ENCODE measurements around the gene GAK. TPM values are rescaled to one million over a fixed set of nuclear protein-coding genes. Genes with fewer than 3 reads are reported as not detected.

Gene GAK
- total RNA-seq, 1 donor from 2014 or later, result 138 TPM

DNA sequence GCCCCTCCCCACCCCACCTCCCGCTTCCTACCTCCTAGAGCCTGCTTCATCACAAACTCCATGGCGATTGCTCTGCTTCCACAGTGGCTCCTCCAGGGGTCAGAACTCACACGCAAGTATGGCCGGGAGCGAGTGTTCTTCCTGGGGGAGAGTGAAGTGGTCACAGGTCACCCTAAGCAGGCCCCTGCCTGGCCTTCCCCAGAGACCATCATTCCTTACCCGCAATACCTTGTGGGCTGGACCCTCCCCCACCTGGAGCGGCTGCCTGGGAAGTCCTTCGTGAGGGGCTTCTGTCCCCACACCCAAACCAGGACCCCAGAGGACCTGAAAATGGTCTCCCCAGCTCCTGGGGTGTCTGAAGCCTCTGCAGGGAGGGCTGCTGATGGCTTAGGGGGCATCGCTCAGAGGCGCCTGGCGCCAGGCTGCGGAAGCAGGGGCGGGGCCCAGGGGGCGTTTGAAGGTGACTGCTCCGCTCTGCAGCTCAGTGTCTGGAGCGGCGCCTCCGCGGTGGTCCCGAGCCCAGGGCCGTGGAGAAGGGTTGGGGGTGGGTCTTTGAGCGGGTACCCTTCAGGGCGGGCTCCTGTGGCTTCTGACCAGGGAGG is 107.6 kb downstream of the GAK start:
- peaks cover 68% of the 10 kb centered on the region for H3K27me3 ChIP-seq
- H3K9me3 ChIP-seq, result no peaks in the 10 kb centered on the region
- no peaks in the 10 kb centered on the region for H3K36me3 ChIP-seq
- peak; percentile 57 for DNase-seq
- intact Hi-C loops (cut with DNase I), result no loop called here
- H3K27ac ChIP-seq, result no peak overlapping the region
- TF ChIP-seq, protein P1, sequence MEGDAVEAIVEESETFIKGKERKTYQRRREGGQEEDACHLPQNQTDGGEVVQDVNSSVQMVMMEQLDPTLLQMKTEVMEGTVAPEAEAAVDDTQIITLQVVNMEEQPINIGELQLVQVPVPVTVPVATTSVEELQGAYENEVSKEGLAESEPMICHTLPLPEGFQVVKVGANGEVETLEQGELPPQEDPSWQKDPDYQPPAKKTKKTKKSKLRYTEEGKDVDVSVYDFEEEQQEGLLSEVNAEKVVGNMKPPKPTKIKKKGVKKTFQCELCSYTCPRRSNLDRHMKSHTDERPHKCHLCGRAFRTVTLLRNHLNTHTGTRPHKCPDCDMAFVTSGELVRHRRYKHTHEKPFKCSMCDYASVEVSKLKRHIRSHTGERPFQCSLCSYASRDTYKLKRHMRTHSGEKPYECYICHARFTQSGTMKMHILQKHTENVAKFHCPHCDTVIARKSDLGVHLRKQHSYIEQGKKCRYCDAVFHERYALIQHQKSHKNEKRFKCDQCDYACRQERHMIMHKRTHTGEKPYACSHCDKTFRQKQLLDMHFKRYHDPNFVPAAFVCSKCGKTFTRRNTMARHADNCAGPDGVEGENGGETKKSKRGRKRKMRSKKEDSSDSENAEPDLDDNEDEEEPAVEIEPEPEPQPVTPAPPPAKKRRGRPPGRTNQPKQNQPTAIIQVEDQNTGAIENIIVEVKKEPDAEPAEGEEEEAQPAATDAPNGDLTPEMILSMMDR (IDR thresholded peaks at IDR 0.05), result no peak
- no peak for ATAC-seq
- peaks cover 6% of the 10 kb centered on the region for H3K4me1 ChIP-seq
- H3K4me3 ChIP-seq, result no peak overlapping the region

DNA sequence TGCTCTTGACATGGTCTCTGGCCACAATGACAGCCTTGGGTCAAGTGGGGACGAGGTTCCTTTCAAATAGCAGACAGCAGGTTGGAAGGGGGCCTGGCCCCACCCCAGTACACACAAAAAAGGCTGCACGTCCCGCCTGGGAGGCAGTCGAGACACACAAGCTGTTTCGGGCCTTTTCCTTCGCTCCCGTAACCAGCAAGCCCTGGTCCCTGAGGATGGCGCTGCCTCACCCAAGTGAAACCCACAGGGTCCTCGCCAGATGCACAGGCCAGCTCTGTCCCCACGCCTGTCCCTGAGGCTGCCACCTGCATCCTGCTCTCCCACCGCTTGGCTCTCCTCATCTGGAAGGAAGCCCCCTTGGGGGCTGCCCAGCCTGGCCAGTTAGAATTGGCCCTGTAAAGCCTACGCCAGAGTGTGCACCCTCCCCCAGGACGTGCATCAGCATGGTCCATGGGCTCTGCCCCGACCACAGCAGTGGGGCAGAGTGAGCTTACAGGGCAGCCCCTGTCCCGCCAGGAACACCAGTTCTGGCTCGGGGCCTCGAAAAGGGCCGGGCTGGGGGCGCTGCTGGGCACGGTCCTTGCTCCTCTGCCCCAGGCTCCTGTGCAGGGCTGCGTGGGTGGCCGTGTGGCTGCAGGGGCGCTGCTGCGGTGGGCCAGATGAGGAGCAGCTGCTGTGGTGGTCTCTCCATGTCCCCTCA is 108.2 kb downstream of the GAK start:
- DNase-seq (peak; percentile 56), ATAC-seq (no peak)
- Histone ChIP-seq H3K9me3 (no peaks in the 10 kb centered on the region), H3K4me3 (no peak overlapping the region), H3K36me3 (no peaks in the 10 kb centered on the region), H3K4me1 (peaks cover 6% of the 10 kb centered on the region), H3K27me3 (peaks cover 71% of the 10 kb centered on the region), H3K27ac (no peak overlapping the region)
- intact Hi-C loops (cut with DNase I), result no loop called here
- TF ChIP-seq, protein P1 (IDR thresholded peaks at IDR 0.05), result no peak

DNA sequence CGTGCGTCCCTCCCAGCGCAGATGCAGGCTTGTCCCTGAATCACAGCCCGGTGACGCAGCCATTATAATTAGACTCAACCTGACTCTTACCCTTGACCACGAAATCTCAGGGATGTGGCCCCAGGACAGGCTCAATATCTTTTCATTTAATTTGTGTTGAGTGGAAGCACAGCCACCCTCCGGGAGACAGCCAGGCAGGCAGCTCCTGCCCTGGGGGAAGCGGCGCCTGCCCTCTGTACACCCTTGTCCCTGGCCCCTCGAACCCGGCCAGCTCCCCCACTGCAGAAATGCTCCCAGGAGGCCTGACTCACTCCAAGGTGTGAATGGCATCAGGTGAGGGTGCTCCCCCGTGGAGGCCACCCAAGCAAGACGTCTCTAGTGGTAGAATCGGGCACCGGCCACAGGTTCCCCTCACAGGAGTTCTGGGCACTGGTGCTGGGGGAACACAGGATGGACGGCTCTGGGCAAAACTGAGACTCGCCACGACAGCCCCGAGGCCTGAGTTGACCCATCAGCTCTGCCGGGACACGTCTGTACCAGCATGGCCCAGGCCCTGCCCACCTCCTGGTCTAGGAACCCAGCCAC is 108.8 kb downstream of the GAK start:
- DNase-seq (peak; percentile 56), ATAC-seq (no peak)
- H3K4me1 ChIP-seq, result peaks cover 6% of the 10 kb centered on the region
- TF ChIP-seq, protein P1 (IDR thresholded peaks at IDR 0.05), result no peak
- intact Hi-C loops (cut with DNase I), result no loop called here
- no peak overlapping the region for H3K4me3 ChIP-seq
- H3K27ac ChIP-seq, result no peak overlapping the region
- H3K36me3 ChIP-seq, result no peaks in the 10 kb centered on the region
- H3K27me3 ChIP-seq, result peaks cover 71% of the 10 kb centered on the region
- H3K9me3 ChIP-seq, result no peaks in the 10 kb centered on the region

DNA sequence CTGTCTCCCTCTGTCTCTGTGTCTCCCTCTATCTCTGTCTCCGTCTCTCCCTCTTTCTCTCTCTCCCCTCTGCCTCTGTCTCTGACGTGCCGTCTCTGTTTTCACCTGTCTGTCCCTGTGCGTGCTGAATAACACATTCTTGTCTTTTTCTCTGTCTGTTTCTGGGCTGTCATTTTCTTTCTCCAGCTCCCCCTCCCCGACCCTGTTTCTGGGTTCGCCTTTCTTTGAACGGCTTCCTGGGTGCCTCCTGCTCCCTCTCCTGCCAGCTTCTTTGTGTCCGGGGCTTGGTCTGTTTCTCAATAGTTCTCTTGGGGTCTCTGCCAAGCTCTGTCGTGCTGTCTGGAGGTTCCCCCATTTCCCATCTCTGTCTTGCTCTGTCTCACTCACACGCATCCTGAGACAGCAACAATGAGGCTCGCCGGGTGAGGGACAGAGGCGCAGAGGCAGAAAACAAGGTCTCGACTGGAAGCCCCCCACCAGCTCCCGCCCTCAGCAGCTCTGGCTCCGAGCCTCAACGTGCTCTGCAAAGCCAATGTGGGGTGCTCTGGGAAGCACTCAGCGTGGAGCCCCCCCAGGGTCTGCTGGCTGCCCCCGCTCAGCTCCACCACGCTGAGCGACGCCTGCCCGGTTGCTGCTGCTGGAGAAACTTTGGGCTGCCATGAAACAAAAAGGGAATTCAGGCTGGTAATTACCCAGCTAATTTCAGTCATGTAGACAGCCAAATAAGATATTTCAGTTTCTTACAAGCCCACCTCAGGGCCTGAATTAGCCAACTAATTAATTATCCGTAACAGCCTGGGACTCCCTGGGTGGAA is 109.5 kb downstream of the GAK start:
- DNase-seq (peak; percentile 27), ATAC-seq (no peak)
- TF ChIP-seq, protein P1 (IDR thresholded peaks at IDR 0.05), result no peak
- Histone ChIP-seq H3K27ac (no peak overlapping the region), H3K4me3 (no peak overlapping the region), H3K9me3 (no peaks in the 10 kb centered on the region), H3K4me1 (peaks cover 6% of the 10 kb centered on the region), H3K27me3 (peaks cover 71% of the 10 kb centered on the region), H3K36me3 (no peaks in the 10 kb centered on the region)
- intact Hi-C loops (cut with DNase I), result no loop called here

DNA sequence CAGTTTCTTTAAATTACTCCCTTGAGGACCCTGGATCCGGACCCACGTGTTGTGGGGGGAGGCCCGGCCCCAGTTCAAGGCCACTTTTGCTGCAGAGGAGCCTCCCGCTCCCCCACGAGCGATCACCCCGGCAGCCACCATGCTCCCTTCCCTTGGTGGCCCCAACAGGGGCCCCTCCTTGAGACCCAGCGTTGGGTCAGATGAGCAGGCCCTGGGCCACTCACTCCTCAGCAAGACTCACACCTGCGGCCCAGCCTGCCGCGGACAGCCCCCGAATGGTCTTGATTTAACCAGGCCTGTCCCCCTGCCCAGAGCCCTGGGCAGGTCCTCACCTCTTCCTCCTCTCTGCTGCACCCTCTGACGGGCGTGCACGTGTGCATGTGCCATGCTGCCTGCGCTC is 110.5 kb downstream of the GAK start:
- Histone ChIP-seq H3K9me3 (no peaks in the 10 kb centered on the region), H3K4me1 (peaks cover 2% of the 10 kb centered on the region), H3K4me3 (no peak overlapping the region), H3K27ac (no peak overlapping the region), H3K36me3 (no peaks in the 10 kb centered on the region), H3K27me3 (peaks cover 65% of the 10 kb centered on the region)
- DNase-seq (peak; percentile 58), ATAC-seq (no peak)
- intact Hi-C loops (cut with DNase I), result no loop called here
- TF ChIP-seq, protein P1 (IDR thresholded peaks at IDR 0.05), result no peak

Measured in upper lobe of right lung (tissue), 1 donor.